Erythroblast (primary cell): ENCODE data around the gene DOCK1.

Source experiments
- DNase-seq, 2 experiments: peaks; one replicate each; lab custom pipeline; 2025; lab: John Stamatoyannopoulos, UW
- GATA1 ChIP-seq: IDR thresholded peaks from 2 replicates; pipeline ENCODE4 v1.6.1; 2011; ENCODE audit warnings: low read depth, mild to moderate bottlenecking, control low read depth, low read length, moderate library complexity
- POLR2A ChIP-seq: IDR thresholded peaks from 2 replicates; pipeline ENCODE4 v1.6.1; 2011; ENCODE audit warnings: mild to moderate bottlenecking, low read length

The DOCK1 gene

GRCh38 chr10:126964190-126964589 is 59.0 kb downstream of the DOCK1 start:
- TF ChIP-seq POLR2A, result no peak
- TF ChIP-seq GATA1, result no peak
- DNase-seq, result no peak

- DNase-seq, result no peak
- TF ChIP-seq POLR2A (no peak), GATA1 (no peak)
Observed at GRCh38 chr10:126966938-126967337, 61.7 kb downstream of the DOCK1 start.

GRCh38 chr10:126969310-126969709 is 64.1 kb downstream of the DOCK1 start:
- DNase-seq, result no peak
- no peak for TF ChIP-seq POLR2A
- no peak for TF ChIP-seq GATA1

- TF ChIP-seq POLR2A (no peak), GATA1 (no peak)
- no peak for DNase-seq
Observed at GRCh38 chr10:126972635-126973414, 67.6 kb downstream of the DOCK1 start.

GRCh38 chr10:126975221-126975620 is 70.0 kb downstream of the DOCK1 start:
- no peak for DNase-seq
- TF ChIP-seq POLR2A (no peak), GATA1 (no peak)

- DNase-seq, result no peak
- TF ChIP-seq POLR2A (no peak), GATA1 (no peak)
Observed at GRCh38 chr10:126977216-126977615, 72.0 kb downstream of the DOCK1 start.

GRCh38 chr10:126979311-126979710 is 74.1 kb downstream of the DOCK1 start:
- no peak for DNase-seq
- TF ChIP-seq POLR2A, result no peak
- TF ChIP-seq GATA1, result no peak

GRCh38 chr10:126993208-126993607 is 88.0 kb downstream of the DOCK1 start:
- no peak for DNase-seq
- no peak for TF ChIP-seq POLR2A
- TF ChIP-seq GATA1, result no peak

- no peak for TF ChIP-seq GATA1
- no peak for TF ChIP-seq POLR2A
- DNase-seq, result no peak
Observed at GRCh38 chr10:126997801-126998590, 92.8 kb downstream of the DOCK1 start.

GRCh38 chr10:127000598-127000997 is 95.4 kb downstream of the DOCK1 start:
- TF ChIP-seq POLR2A (no peak), GATA1 (no peak)
- no peak for DNase-seq

- DNase-seq, result peak in 1 of 2 experiments; percentile 2
- TF ChIP-seq POLR2A (no peak), GATA1 (no peak)
Observed at GRCh38 chr10:127003032-127003685, 97.9 kb downstream of the DOCK1 start.

GRCh38 chr10:127006453-127006852 is 101.2 kb downstream of the DOCK1 start:
- no peak for DNase-seq
- TF ChIP-seq GATA1, result no peak
- TF ChIP-seq POLR2A, result no peak

GRCh38 chr10:127009366-127009765 is 104.1 kb downstream of the DOCK1 start:
- DNase-seq, result no peak
- TF ChIP-seq POLR2A (no peak), GATA1 (no peak)

GRCh38 chr10:127011174-127011573 is 105.9 kb downstream of the DOCK1 start:
- TF ChIP-seq POLR2A (no peak), GATA1 (no peak)
- no peak for DNase-seq
